PC-9 (cell line): ENCODE measurements around the gene ROBO2.

Experiments
- CTCF ChIP-seq: fragments of 200-600 bp; sonication (generic); conservative IDR thresholded peaks from 2 replicates; pipeline ENCODE4 v1.6.1; 2017; ENCODE audit warnings: mixed run types, antibody characterized with exemption, mild to moderate bottlenecking, moderate library complexity
- EZH2 ChIP-seq: fragments of 200-600 bp; sonication (generic); IDR thresholded peaks from 2 replicates; pipeline ENCODE4 v1.8.0; 2017; ENCODE audit warnings: antibody characterized with exemption, low read depth

- TF ChIP-seq CTCF (no peak), EZH2 (no peak)
Observed at GRCh38 chr3:77188210-77188609, 148.3 kb downstream of the ROBO2 start.
